GM23248 (cell line): ENCODE data around the gene FBLN2.

ENCODE experiments used
- EZH2 ChIP-seq: fragments of 200-600 bp; sonication (generic); IDR thresholded peaks from 2 replicates; pipeline ENCODE4 v1.6.1; 2018; ENCODE audit warnings: antibody characterized with exemption, mild to moderate bottlenecking; ENCODE audit not compliant: insufficient read depth, poor library complexity, severe bottlenecking
- EZH2phosphoT487 ChIP-seq: fragments of 200-600 bp; sonication (generic); IDR thresholded peaks from 2 replicates; pipeline ENCODE4 v1.6.1; 2018; ENCODE audit warnings: antibody characterized with exemption, moderate library complexity, mild to moderate bottlenecking, low read depth; ENCODE audit not compliant: insufficient read depth

DNA sequence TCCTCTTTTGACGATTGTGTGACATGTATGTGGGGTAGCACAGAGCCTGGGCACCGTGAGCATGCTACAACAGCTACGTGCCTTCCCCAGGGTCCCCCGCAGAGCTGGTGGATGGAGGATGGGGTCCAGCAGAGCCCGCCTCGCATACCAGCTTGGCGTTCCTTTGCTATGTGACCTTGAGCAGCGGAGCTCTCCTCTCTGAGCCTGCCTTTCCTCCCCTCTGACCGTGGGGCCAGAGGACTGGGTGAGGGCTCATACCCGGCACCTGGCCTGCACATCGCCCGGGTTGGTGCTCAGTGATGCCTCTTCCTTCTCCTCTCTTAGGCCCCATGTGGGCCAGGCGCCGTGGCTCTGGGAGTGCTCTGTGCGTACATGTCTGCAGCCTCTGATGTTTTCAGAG lies 73.4 kb downstream of the FBLN2 start:
- TF ChIP-seq EZH2 (no peak), EZH2phosphoT487 (no peak)
